Measurements from ENCODE around the gene ROBO1.
"Not testable (repeated sequence)": the region's sequence is repeated elsewhere in the genome, so short reads cannot be mapped to it uniquely, and the experiment has no call there.

Gene ROBO1

DNA sequence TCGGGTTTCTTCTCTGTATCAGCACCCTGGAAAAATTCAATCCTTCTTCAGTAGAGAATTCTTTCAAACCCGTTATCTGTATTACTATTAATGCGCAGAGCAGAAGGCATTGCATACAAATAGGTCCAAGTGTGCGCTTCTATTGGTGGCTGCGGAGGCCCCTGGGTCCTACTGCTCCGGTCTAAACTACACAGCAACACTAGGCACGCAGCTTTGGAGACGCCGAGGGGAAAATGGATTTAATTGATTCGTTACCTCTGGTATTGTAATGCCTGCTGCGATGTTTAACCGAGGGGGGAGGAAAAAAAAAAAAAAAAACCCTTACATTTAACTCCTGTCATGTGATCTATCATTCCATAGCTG is at the start of gene ROBO1:
ROBO1 (minus strand) TSS at position 94 of the 363 bp plus-strand sequence.
- no peak for DNase-seq

DNA sequence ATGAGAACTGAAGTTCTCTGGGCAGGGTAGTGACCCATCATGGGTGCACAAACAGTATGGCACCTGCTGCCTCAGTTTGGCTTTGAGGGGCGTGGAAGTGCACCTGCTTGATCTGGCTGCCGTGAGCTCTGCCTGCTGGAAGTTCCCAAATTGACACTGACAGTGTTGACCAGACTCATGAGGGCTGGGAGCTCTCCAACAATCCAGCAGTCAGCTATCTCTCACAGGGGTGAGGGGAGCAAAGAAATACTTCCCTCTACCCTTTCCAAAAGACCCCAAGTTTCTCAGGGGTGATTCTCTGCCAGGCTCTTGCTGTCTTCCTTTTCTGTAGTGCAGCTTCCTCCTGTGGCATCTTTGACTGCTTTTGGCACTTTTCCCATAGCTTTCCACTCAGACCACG is 49.4 kb upstream of the ROBO1 start:
- DNase-seq, result no peak

GRCh38 chr3:79815478-79815877 is 47.7 kb upstream of the ROBO1 start:
- no peak for DNase-seq

DNA sequence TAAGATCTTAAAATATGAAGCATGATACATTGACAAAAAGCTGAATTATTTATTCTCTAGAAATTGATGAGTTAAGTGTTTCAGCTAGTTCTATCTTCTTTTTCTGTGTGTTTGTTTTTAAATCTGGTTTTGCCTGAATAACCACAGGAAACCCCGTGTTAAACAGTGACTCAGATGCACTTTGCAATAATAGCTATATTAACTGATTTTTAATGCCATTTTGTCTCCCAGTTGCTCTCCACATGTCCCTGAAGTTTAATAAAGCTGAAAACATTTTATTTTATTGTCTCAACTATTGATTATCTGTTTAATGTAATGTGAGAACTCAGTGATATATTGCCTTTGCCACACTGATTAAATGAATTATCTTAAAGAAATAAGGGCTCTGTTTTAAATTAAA is 42.8 kb upstream of the ROBO1 start:
- no peak for DNase-seq

DNA sequence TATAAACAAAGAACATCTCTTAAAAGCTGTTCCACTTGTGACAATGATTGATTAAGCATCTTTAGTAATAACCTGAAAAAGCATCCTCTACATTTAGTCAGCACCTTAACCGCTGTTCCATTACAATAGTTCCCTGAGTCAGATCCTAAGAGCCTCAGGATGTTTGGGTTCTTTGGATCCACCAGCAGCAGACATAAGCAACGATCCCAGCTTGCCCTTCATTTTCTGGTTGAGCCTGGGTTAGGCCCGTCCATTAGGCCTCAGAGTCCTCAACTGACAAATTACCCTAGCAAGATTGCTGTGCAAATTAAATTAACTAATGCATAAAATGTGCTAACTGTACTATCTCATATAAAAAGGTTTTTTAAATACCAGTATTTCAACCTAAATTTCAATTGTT is 42.3 kb upstream of the ROBO1 start:
- DNase-seq, result no peak

- no peak for DNase-seq
Observed at GRCh38 chr3:79809106-79809505, 41.3 kb upstream of the ROBO1 start.

DNA sequence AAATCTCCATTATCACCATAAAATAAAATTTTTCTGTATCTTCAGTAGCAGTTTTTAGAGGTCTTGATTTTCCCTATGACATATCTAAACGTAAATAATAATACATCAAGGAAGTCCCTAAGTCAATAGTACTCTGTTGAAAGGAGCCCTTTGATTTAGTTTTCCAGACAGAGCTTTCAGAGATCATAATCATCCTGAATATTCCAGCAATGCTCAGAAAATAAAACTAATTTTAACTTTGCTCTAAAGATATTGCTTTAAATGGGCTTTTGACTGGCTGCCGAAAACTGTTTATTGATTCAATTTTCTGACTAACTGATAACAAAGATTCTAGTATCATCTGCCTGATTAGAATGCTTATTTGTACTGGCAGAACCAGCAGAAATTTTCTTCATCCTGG is 40.7 kb upstream of the ROBO1 start:
- no peak for DNase-seq

DNA sequence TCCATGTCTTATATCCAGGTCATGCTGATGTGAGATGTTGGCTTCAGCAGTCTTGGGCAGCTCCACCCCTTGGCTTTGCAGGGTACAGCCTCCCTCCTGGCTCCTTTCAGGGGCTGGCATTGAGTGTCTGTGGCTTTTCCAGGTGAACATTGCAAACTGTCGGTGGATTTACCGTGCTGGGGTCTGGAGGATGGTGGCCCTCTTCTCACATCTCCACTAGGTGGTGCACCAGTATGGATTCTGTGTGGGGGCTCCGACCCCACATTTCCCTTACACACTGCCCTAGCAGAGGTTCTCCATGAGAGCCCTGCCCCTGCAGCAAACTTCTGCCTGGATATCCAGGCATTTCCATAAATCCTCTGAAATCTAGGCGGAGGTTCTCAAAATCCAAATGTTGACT is 22.4 kb upstream of the ROBO1 start:
- not testable (repeated sequence) for DNase-seq

GRCh38 chr3:79773291-79773690 is 5.5 kb upstream of the ROBO1 start:
- no peak for DNase-seq

DNA sequence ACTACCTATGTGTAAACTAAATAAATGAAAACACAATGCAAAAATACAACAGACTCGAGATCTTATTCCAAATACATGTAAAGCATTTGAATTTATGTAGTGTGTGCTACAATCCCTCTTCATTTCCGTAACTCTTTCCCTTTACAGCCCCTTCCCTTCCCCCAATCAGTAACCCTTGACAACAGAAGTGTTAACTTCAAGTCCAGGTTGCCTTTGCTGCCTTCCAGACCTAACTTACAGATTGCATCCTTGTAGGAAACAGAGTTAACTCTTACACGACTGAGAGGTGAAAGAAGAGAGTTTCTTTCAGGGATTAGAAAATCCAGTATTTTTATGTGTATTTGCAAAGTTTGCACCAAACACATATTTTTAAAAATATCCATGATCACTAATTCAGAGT is 1.4 kb upstream of the ROBO1 start:
- DNase-seq, result no peak

GRCh38 chr3:79767194-79767904 is 449 bp downstream of the ROBO1 start:
- no peak for DNase-seq

- DNase-seq, result no peak
Observed at GRCh38 chr3:79766496-79767193, 1.2 kb downstream of the ROBO1 start.

GRCh38 chr3:79765911-79766310 is 1.9 kb downstream of the ROBO1 start:
- DNase-seq, result no peak

- DNase-seq, result no peak
Observed at GRCh38 chr3:79761441-79761840, 6.4 kb downstream of the ROBO1 start.

GRCh38 chr3:79751703-79752102 is 16.1 kb downstream of the ROBO1 start:
- DNase-seq, result no peak

GRCh38 chr3:79737530-79737929 is 30.3 kb downstream of the ROBO1 start:
- DNase-seq, result no peak

- DNase-seq, result no peak
Observed at GRCh38 chr3:79729096-79729495, 38.7 kb downstream of the ROBO1 start.

DNA sequence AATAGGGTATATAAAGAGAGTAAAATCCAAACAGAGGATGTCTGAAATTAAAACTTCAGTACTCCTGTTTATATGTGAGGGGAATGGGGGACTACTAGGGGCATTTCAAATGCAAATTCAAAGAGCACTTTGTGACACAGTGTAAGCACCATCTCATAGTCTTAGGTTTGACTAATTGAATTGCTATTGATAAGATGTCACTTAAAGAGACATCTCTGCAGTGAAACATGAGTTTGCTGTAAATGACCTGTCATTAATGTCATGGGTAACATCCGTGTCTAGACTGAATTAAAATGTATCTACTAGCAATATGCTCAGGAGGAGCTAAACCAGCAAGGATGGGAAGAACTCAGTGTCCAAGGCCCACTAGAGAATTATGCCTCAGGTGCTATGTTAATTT is 41.0 kb downstream of the ROBO1 start:
- no peak for DNase-seq

GRCh38 chr3:79724206-79724605 is 43.6 kb downstream of the ROBO1 start:
- DNase-seq, result peak; percentile 8

GRCh38 chr3:79690072-79690471 is 77.7 kb downstream of the ROBO1 start:
- no peak for DNase-seq

DNA sequence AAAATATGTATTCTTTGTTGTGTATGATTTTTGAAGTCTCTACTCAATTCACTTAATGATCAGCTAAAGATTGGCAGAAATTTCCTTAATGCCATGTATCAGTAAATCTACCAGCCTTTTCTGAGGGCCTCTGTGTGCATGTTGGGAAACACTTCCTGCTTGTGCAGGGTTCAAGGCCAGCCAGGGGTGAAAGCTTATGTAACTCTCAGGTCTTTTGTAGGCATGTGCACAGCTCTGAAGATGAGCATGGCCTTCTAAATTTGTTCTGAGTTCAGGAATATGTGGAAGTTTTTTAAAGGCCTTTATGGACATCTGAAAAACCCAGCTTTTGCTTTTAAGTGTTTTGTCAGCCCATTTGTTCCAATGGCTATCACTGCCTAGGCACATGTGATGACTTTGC is 82.7 kb downstream of the ROBO1 start:
- no peak for DNase-seq

DNA sequence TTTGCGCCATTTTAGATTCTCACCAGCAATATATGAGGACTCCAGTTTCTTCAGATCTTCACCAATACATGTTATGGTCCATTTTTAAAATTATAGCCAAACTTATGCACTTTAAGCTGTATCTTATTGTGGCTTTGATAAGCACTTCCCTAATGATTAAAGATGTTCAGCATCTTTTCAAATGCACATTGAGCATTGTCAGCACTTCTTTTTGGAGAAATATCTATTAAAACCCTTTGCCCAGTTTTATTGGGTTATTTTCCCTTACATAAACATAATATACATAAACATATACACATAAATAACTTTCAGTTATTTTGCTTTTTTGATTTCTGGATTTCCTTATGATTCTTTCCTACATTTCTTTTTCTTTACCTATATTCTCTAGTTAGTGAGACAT is 83.8 kb downstream of the ROBO1 start:
- DNase-seq, result no peak

DNA sequence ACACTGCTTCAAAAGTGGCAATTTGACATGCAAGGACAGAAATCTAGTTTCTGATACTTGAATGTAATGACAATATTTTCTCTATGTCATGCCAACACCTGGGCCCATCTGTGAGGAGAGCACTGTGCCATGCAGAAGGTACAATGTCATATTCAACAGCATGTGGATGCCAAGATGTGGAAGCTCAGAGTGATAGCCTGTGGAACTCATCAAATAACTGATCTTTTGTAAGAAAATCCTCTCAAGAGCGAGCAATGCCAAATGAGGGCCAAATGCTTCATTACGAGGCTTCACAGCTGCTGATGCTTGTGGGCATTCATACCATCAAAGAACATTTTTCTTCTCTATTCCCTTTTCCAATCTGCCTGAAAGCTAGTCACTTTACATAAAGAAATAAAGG is 95.1 kb downstream of the ROBO1 start:
- DNase-seq, result no peak

DNA sequence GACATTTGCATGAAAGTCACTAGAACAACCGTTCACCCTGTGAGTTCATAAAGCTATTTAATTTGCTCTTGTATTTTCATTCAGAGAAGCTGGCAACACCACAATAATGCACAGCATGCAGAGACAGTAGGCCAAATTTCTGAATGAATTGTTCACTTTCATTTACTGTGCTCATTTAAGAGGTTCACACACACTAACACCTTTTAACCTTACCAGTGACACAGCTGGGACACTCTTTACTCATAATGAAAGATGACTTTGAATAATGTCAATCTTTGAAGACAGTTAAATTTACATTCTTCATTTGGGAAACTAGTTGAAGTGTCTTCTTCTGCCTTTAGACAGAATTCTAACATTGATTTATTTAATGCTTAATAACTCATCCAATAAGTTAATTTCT is 95.7 kb downstream of the ROBO1 start:
- DNase-seq, result no peak

DNA sequence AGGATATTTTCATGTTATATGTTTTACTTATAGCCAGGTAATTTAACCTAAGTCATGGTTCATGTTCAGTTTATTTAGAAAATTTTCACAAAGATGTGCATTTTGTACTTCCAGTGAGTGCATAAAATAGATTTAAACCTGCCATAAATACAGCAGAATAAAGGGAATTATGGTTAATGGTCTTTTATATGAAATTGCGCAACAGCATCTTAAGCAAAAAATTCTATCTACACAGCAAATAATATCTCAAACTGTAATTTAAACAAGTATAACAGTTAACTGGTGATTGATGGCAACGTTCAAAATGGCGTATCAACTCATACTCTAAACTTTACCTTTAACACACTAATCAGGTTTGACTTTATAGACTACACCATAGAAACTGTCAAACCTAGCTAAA is 97.6 kb downstream of the ROBO1 start:
- DNase-seq, result no peak
